IMR-90 (cell line): ENCODE results near the gene PAK4. TPM values are rescaled to one million over a fixed set of nuclear protein-coding genes. Genes with fewer than 3 reads are reported as not detected.

ENCODE experiments used
- ATAC-seq: fragments of 200-7000 bp; cut with Tn5 transposase; 2 replicates; pipeline ENCODE4 v1.9.1; 2020; ENCODE audit warnings: low read depth, mild to moderate bottlenecking, moderate library complexity
- BruUV-seq: library from RNA; stranded (reverse); fragments of 400-500 nt; replicated peaks from 2 replicates; lab custom pipeline; 2021; lab: Mats Ljungman, UMichigan
- CTCF ChIA-PET: fragments of 300-600 bp; formaldehyde crosslinking; extraction: SDS; loops from one replicate; lab custom pipeline; 2021; ENCODE audit warnings: antibody characterized with exemption; lab: Yijun Ruan, JAX
- POLR2A ChIA-PET: fragments of 300-600 bp; sonication (Branson Sonifier 250); formaldehyde crosslinking; loops from one replicate; lab custom pipeline; 2022; ENCODE audit warnings: antibody characterized with exemption; ENCODE audit not compliant: unreplicated experiment; lab: Charles Lee
- DNase-seq: peaks from one replicate; pipeline ENCODE4 v3.0.0; 2013
- H2AFZ ChIP-seq: replicated peaks from 2 replicates; pipeline ENCODE3; 2013; ENCODE audit warnings: low read length, mild to moderate bottlenecking; ENCODE audit not compliant: poor library complexity
- H2AK5ac ChIP-seq: 2 replicates; pipeline ENCODE4 v1.6.1; 2013; ENCODE audit warnings: low read depth, low read length, inconsistent platforms
- H2AK9ac ChIP-seq: replicated peaks from 2 replicates; pipeline ENCODE3; 2013; ENCODE audit warnings: mild to moderate bottlenecking, low read depth, low read length, moderate library complexity; ENCODE audit not compliant: poor library complexity
- H2BK120ac ChIP-seq: 2 replicates; pipeline ENCODE4 v1.6.1; 2013; ENCODE audit warnings: low read depth, low read length, inconsistent platforms
- H2BK15ac ChIP-seq: 3 replicates; pipeline ENCODE4 v1.6.1; 2013; ENCODE audit warnings: low read depth, low read length, inconsistent platforms
- H2BK20ac ChIP-seq: 2 replicates; pipeline ENCODE4 v1.6.1; 2013; ENCODE audit warnings: low read depth, mild to moderate bottlenecking, inconsistent platforms, low read length, moderate library complexity
- H2BK5ac ChIP-seq: 2 replicates; pipeline ENCODE4 v1.6.1; 2013; ENCODE audit warnings: mild to moderate bottlenecking, low read depth, low read length, inconsistent platforms; ENCODE audit not compliant: poor library complexity, severe bottlenecking
- H3K14ac ChIP-seq: replicated peaks from 2 replicates; pipeline ENCODE4 v1.6.1; 2013; ENCODE audit warnings: low read depth, low read length, inconsistent platforms
- H3K18ac ChIP-seq: 2 replicates; pipeline ENCODE4 v1.6.1; 2013; ENCODE audit warnings: low read depth, low read length, control low read depth
- H3K23ac ChIP-seq: 2 replicates; pipeline ENCODE4 v1.6.1; 2013; ENCODE audit warnings: low read depth, low read length, inconsistent platforms
- H3K27ac ChIP-seq: 2 replicates; pipeline ENCODE4 v1.5.1; 2013; ENCODE audit warnings: mild to moderate bottlenecking, control low read depth, low read length; ENCODE audit not compliant: insufficient read depth
- H3K27me3 ChIP-seq: 2 replicates; pipeline ENCODE4 v1.6.1; 2013; ENCODE audit warnings: low read length; ENCODE audit not compliant: control insufficient read depth, insufficient read depth
- H3K36me3 ChIP-seq: 2 replicates; pipeline ENCODE4 v1.6.1; 2013; ENCODE audit warnings: low read length, mixed read lengths; ENCODE audit not compliant: control insufficient read depth, insufficient read depth
- H3K4ac ChIP-seq: 2 replicates; pipeline ENCODE4 v1.6.1; 2013; ENCODE audit warnings: low read depth, low read length, inconsistent platforms
- H3K4me1 ChIP-seq: 2 replicates; pipeline ENCODE4 v1.6.1; 2013; ENCODE audit warnings: low read length, mixed read lengths; ENCODE audit not compliant: control insufficient read depth, insufficient read depth
- H3K4me2 ChIP-seq: 2 replicates; pipeline ENCODE4 v1.6.1; 2013; ENCODE audit warnings: low read depth, mild to moderate bottlenecking, control low read depth, low read length, moderate library complexity
- H3K4me3 ChIP-seq: 2 replicates; pipeline ENCODE4 v1.5.1; 2013; ENCODE audit warnings: low read depth, mild to moderate bottlenecking, control low read depth, low read length, moderate library complexity; ENCODE audit not compliant: insufficient read depth
- H3K56ac ChIP-seq: 2 replicates; pipeline ENCODE4 v1.6.1; 2013; ENCODE audit warnings: low read length, inconsistent platforms; ENCODE audit not compliant: insufficient read depth; ENCODE audit errors: extremely low read depth
- H3K79me1 ChIP-seq, 2 experiments: 2 replicates each; pipeline ENCODE4 v1.6.1; 2013; ENCODE audit warnings: low read length in 2 of 2, inconsistent platforms in 1 of 2, low read depth in 1 of 2
- H3K9ac ChIP-seq: 2 replicates; pipeline ENCODE4 v1.6.1; 2013; ENCODE audit warnings: low read depth, low read length, control low read depth
- H3K9me1 ChIP-seq: 2 replicates; pipeline ENCODE4 v1.6.1; 2013; ENCODE audit warnings: low read length, inconsistent platforms; ENCODE audit not compliant: insufficient read depth
- H3K9me3 ChIP-seq: 2 replicates; pipeline ENCODE4 v1.6.1; 2013; ENCODE audit warnings: low read length; ENCODE audit not compliant: control insufficient read depth, insufficient read depth
- H4K20me1 ChIP-seq: 2 replicates; pipeline ENCODE4 v1.6.1; 2013; ENCODE audit warnings: low read length, inconsistent platforms; ENCODE audit not compliant: insufficient read depth
- H4K5ac ChIP-seq: 2 replicates; pipeline ENCODE4 v1.6.1; 2013; ENCODE audit warnings: mild to moderate bottlenecking, low read depth, low read length, control low read depth
- H4K8ac ChIP-seq, 2 experiments: 2 replicates each; pipeline ENCODE4 v1.6.1; 2013; ENCODE audit warnings: low read depth in 2 of 2, low read length in 2 of 2, control low read depth in 1 of 2, inconsistent platforms in 1 of 2
- H4K91ac ChIP-seq: 2 replicates; pipeline ENCODE4 v1.6.1; 2013; ENCODE audit warnings: low read depth, low read length, inconsistent platforms; ENCODE audit not compliant: insufficient read depth
- BHLHE40 ChIP-seq: fragments of 150-350 bp; IDR thresholded peaks from 2 replicates; pipeline ENCODE4 v1.6.1; 2016; ENCODE audit warnings: mild to moderate bottlenecking, low read depth, low read length
- CEBPB ChIP-seq: IDR thresholded peaks from 2 replicates; pipeline ENCODE4 v1.6.1; 2012; ENCODE audit warnings: low read depth, low read length, improper control_type of control experiment
- CHD1 ChIP-seq: IDR thresholded peaks from 2 replicates; pipeline ENCODE4 v1.6.1; 2012; ENCODE audit warnings: low read depth, low read length, improper control_type of control experiment
- FOS ChIP-seq: fragments of 150-350 bp; IDR thresholded peaks from 2 replicates; pipeline ENCODE4 v1.6.1; 2016; ENCODE audit warnings: low read depth, low read length
- MAFK ChIP-seq: IDR thresholded peaks from 2 replicates; pipeline ENCODE4 v1.6.1; 2012; ENCODE audit warnings: low read depth, low read length, improper control_type of control experiment
- MAZ ChIP-seq: IDR thresholded peaks from 2 replicates; pipeline ENCODE4 v1.6.1; 2012; ENCODE audit warnings: low read depth, mild to moderate bottlenecking, low read length, improper control_type of control experiment, moderate library complexity, borderline replicate concordance
- MXI1 ChIP-seq: IDR thresholded peaks from 2 replicates; pipeline ENCODE4 v1.6.1; 2012; ENCODE audit warnings: low read depth, mild to moderate bottlenecking, low read length, moderate library complexity, borderline replicate concordance
- NFE2L2 ChIP-seq: fragments of 150-350 bp; IDR thresholded peaks from 2 replicates; pipeline ENCODE4 v1.6.1; 2016; ENCODE audit warnings: low read depth, mild to moderate bottlenecking, low read length
- POLR2A ChIP-seq: IDR thresholded peaks from 2 replicates; pipeline ENCODE4 v1.6.1; 2012; ENCODE audit warnings: mild to moderate bottlenecking, low read depth, low read length
- RAD21 ChIP-seq: IDR thresholded peaks from 2 replicates; pipeline ENCODE4 v1.6.1; 2012; ENCODE audit warnings: low read length, improper control_type of control experiment
- RCOR1 ChIP-seq: IDR thresholded peaks from 2 replicates; pipeline ENCODE4 v1.6.1; 2012; ENCODE audit warnings: mild to moderate bottlenecking, low read length, improper control_type of control experiment; ENCODE audit not compliant: insufficient replicate concordance
- RFX5 ChIP-seq: IDR thresholded peaks from 2 replicates; pipeline ENCODE4 v1.8.0; 2012; ENCODE audit warnings: low read depth, mild to moderate bottlenecking, low read length, moderate library complexity
- SMC3 ChIP-seq: fragments of 150-350 bp; IDR thresholded peaks from 2 replicates; pipeline ENCODE4 v1.6.1; 2016; ENCODE audit warnings: low read depth, mild to moderate bottlenecking, antibody characterized with exemption, low read length, moderate library complexity
- WGBS, 2 experiments: methylation state at CpG; one replicate each; pipeline versions ENCODE4 v1.1.5 to v1.1.7; 2013; ENCODE audit warnings: missing lambda C conversion rate in 2 of 2; ENCODE audit not compliant: insufficient read length in 1 of 2; ENCODE audit errors: extremely low coverage in 2 of 2; 5-methylcytosine and 5-hydroxymethylcytosine counted together
- dilution Hi-C: fragments of 300-500 bp; cut with HindIII; formaldehyde crosslinking; loops from one replicate; pipeline ENCODE4 v1.14.3; 2018; ENCODE audit warnings: low sequenced_read_pairs; ENCODE audit not compliant: unreplicated experiment
- in situ Hi-C: fragments of 300-500 bp; cut with MboI; formaldehyde crosslinking; loops from 3 replicates; pipeline ENCODE4 v1.14.3; 2019; ENCODE audit warnings: low sequenced_read_pairs, inconsistent platforms, mixed read lengths
- intact Hi-C: fragments of 100-400 bp; cut with micrococcal nuclease; formaldehyde crosslinking; loops from 2 replicates; pipeline ENCODE4 v1.10.0; 2022
- polyA plus RNA-seq, 3 experiments: library from polyadenylated mRNA; depleted of rRNA; stranded (reverse); fragments of >200 nt; gene quantifications; 2 replicates each; pipeline ENCODE4 v1.2.3, GENCODE V29; 2012; ENCODE audit warnings: low replicate concordance in 1 of 3
- total RNA-seq: library from RNA; depleted of rRNA; stranded (reverse); fragments of >200 nt; gene quantifications from 2 replicates; pipeline ENCODE4 v1.2.3, GENCODE V29; 2012
- TF ChIP-seq, protein P1 (sequence below): fragments of 150-350 bp; IDR thresholded peaks from 2 replicates; pipeline ENCODE4 v1.6.1; 2016; ENCODE audit warnings: low read depth, mild to moderate bottlenecking, low read length, moderate library complexity, borderline replicate concordance
- TF ChIP-seq, protein P2 (sequence below): conservative IDR thresholded peaks from 2 replicates; pipeline ENCODE4 v1.5.1; 2012; ENCODE audit warnings: mild to moderate bottlenecking, low read depth, low read length, improper control_type of control experiment

PAK4 gene
- total and polyA plus RNA-seq, 2 of the 4 experiments (the other 2 are of a cell fraction), result 2.0 to 27.2 TPM

DNA sequence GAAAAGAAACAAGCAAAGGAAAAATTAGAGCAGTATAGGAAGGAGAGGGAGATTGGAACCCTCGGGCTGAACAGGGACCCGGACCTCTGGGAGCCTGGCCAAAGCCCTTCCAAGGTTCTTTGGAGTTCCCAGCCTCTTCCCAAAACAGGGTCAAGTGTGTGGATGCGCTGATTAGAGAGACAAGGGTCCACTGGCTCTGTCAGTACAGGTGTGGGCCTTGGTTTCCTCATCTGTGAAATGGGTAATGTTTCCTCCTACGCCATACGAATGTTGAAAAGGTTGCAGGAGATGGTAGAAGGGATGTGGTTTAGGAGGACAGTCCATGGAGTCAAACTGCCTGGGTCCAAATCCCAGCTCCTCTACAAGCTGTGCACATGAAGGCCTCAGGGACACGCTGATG lies 80.5 kb downstream of the PAK4 start:
- Histone ChIP-seq H2AFZ (no peak overlapping the region), H3K4me3 (no peak overlapping the region), H2BK120ac (no peak overlapping the region), H2AK9ac (no peak overlapping the region), H4K91ac (no peak overlapping the region), H3K4me2 (no peak overlapping the region), H2BK5ac (no peak overlapping the region), H3K23ac (no peak overlapping the region), H4K5ac (no peak overlapping the region), H3K18ac (no peak overlapping the region), H2BK15ac (no peak overlapping the region), H2BK20ac (no peak overlapping the region), H3K79me1 (no peaks in the 10 kb centered on the region), H3K27me3 (peaks cover 41% of the 10 kb centered on the region), H3K56ac (no peak overlapping the region), H3K14ac (no peak overlapping the region), H2AK5ac (no peak overlapping the region), H3K36me3 (no peaks in the 10 kb centered on the region), H3K9me1 (no peaks in the 10 kb centered on the region), H3K4me1 (no peaks in the 10 kb centered on the region), H3K9ac (no peak overlapping the region), H3K27ac (no peak overlapping the region), H4K8ac (no peak overlapping the region), H3K4ac (no peak overlapping the region), H4K20me1 (no peaks in the 10 kb centered on the region), H3K9me3 (no peaks in the 10 kb centered on the region)
- ATAC-seq, result no peak
- no peak for DNase-seq
- in situ Hi-C loops (loop anchor here (25.0 kb wide), 1 partner anchor 744 kb away; no protein-coding TSS in a partner anchor), dilution Hi-C loops (no loop called here), intact Hi-C loops (no loop called here)
- 83% methylated on average over 2 of the region's 6 CpGs; no CpG with 5 or more reads in 1 of the 2 experiments for WGBS, 2 experiments
- BruUV-seq, result no TSS peak
- TF ChIP-seq BHLHE40 (no peak), RFX5 (no peak), CEBPB (no peak), SMC3 (no peak), RCOR1 (no peak), CHD1 (no peak), POLR2A (no peak), MAFK (no peak), RAD21 (no peak), NFE2L2 (no peak), FOS (no peak), MAZ (no peak), MXI1 (no peak)
- TF ChIP-seq, protein P1, sequence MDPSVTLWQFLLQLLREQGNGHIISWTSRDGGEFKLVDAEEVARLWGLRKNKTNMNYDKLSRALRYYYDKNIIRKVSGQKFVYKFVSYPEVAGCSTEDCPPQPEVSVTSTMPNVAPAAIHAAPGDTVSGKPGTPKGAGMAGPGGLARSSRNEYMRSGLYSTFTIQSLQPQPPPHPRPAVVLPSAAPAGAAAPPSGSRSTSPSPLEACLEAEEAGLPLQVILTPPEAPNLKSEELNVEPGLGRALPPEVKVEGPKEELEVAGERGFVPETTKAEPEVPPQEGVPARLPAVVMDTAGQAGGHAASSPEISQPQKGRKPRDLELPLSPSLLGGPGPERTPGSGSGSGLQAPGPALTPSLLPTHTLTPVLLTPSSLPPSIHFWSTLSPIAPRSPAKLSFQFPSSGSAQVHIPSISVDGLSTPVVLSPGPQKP, result no peak
- TF ChIP-seq, protein P2, sequence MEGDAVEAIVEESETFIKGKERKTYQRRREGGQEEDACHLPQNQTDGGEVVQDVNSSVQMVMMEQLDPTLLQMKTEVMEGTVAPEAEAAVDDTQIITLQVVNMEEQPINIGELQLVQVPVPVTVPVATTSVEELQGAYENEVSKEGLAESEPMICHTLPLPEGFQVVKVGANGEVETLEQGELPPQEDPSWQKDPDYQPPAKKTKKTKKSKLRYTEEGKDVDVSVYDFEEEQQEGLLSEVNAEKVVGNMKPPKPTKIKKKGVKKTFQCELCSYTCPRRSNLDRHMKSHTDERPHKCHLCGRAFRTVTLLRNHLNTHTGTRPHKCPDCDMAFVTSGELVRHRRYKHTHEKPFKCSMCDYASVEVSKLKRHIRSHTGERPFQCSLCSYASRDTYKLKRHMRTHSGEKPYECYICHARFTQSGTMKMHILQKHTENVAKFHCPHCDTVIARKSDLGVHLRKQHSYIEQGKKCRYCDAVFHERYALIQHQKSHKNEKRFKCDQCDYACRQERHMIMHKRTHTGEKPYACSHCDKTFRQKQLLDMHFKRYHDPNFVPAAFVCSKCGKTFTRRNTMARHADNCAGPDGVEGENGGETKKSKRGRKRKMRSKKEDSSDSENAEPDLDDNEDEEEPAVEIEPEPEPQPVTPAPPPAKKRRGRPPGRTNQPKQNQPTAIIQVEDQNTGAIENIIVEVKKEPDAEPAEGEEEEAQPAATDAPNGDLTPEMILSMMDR, result no peak
- CTCF ChIA-PET, result no interaction called here
- POLR2A ChIA-PET, result no interaction called here
